Kidney (tissue), 14 donors: ENCODE data around the gene CNBP. TPM values are rescaled to one million over a fixed set of nuclear protein-coding genes. Genes with fewer than 3 reads are reported as not detected.

ENCODE experiments used
- DNase-seq, 5 donors: peaks; one replicate each; pipeline ENCODE4 v3.0.0-alpha.2; 2013 to 2020
- FAIRE-seq: peaks from 2 replicates; lab custom pipeline; 2012; peaks lifted over from hg19 to GRCh38; lab: Jason Lieb, UNC
- H3K27ac ChIP-seq, 2 donors: one replicate each; pipeline ENCODE4 v1.7.0; 2013; ENCODE audit warnings: low read depth in 2 of 2, low read length in 2 of 2, inconsistent platforms in 1 of 2
- H3K27me3 ChIP-seq: one replicate; pipeline ENCODE4 v1.7.1; 2013; ENCODE audit warnings: low read length, inconsistent platforms; ENCODE audit not compliant: control insufficient read depth, insufficient read depth
- H3K36me3 ChIP-seq, 3 donors: one replicate each; pipeline versions ENCODE4 v1.7.0 to v1.7.1; 2013; ENCODE audit warnings: low read length in 3 of 3, control low read depth in 1 of 3, inconsistent platforms in 1 of 3; ENCODE audit not compliant: insufficient read depth in 3 of 3, control insufficient read depth in 2 of 3
- H3K4me1 ChIP-seq, 3 donors: one replicate each; pipeline versions ENCODE4 v1.7.0 to v1.7.1; 2013; ENCODE audit warnings: low read length in 3 of 3, inconsistent platforms in 1 of 3, low read depth in 1 of 3; ENCODE audit not compliant: control insufficient read depth in 2 of 3, insufficient read depth in 2 of 3
- H3K4me3 ChIP-seq, 3 donors: one replicate each; pipeline versions ENCODE4 v1.7.0 to v1.8.1; 2013; ENCODE audit warnings: low read length in 3 of 3, control low read depth in 1 of 3, inconsistent platforms in 1 of 3
- H3K9ac ChIP-seq, 3 donors: one replicate each; pipeline versions ENCODE4 v1.7.0 to v1.7.1; 2013; ENCODE audit warnings: low read length in 3 of 3, control low read depth in 1 of 3, inconsistent platforms in 1 of 3
- H3K9me3 ChIP-seq, 3 donors: one replicate each; pipeline versions ENCODE4 v1.7.0 to v1.7.1; 2013; ENCODE audit warnings: low read length in 3 of 3, control low read depth in 1 of 3, inconsistent platforms in 1 of 3; ENCODE audit not compliant: control insufficient read depth in 2 of 3, insufficient read depth in 1 of 3
- CTCF ChIP-seq: IDR thresholded peaks from 3 replicates; pipeline ENCODE4 v1.5.1; 2012; ENCODE audit warnings: mild to moderate bottlenecking, moderate library complexity, borderline replicate concordance; ENCODE audit not compliant: insufficient read depth; ENCODE audit errors: extremely low read depth
- intact Hi-C: fragments of 100-400 bp; cut with DNase I; formaldehyde crosslinking; loops from one replicate; pipeline ENCODE4 v1.11.1; 2022
- polyA plus RNA-seq: library from polyadenylated mRNA; stranded (reverse); fragments of 350-450 nt; fragmentation: Illumina TruSeq; extraction: RNeasy Lipid Tissue Mini Kit (QIAGEN cat#74804); gene quantifications from one replicate; pipeline ENCODE4 v1.2.3, GENCODE V29; 2014; ENCODE audit warnings: low read depth, low replicate concordance; ENCODE audit not compliant: insufficient read depth
- total RNA-seq: library from RNA; stranded (reverse); fragmentation: NEBNext Ultra II Directional; extraction: Animal tissue kit (Norgen Biotek cat#: 25700); gene quantifications from one replicate; pipeline ENCODE4 v1.2.1, GENCODE V29; 2021
- donor health status: control.
- donor health status: control.
- donor health status: control.
- donor health status: control.
- donor health status: control.
- donor health status: DM: yes; HTN: yes; CAD: no.
- donor health status: Normal renal cell carcinoma (clear cell type).

The CNBP gene
- total and polyA plus RNA-seq, 2 donors from 2014 or later, result 267 to 309 TPM

GRCh38 chr3:129118745-129119144 is 65.0 kb downstream of the CNBP start:
- H3K27ac ChIP-seq, result peak overlapping the region in 1 of 2 donors; percentile 94
- no peak for FAIRE-seq
- H3K36me3 ChIP-seq, result peaks cover 2 to 9% (median 8%) of the 10 kb centered on the region in 3 donors
- no peaks in the 10 kb centered on the region for H3K9me3 ChIP-seq
- TF ChIP-seq CTCF, result no peak
- no peaks in the 10 kb centered on the region for H3K27me3 ChIP-seq
- no peak for DNase-seq
- peaks cover 0 to 43% (median 38%) of the 10 kb centered on the region in 3 donors for H3K4me1 ChIP-seq
- peak overlapping the region in 1 of 3 donors; percentile 95 for H3K9ac ChIP-seq
- intact Hi-C loops, result no loop called here
- H3K4me3 ChIP-seq, result peak overlapping the region in 1 of 3 donors; percentile 77

Other genes starting within 250 kb of the CNBP start
- 0.60 TPM for gene CFAP92, start 189.8 kb downstream of the CNBP start, total RNA-seq
- 0.56 TPM for gene CFAP92, start 189.8 kb downstream of the CNBP start, polyA plus RNA-seq
- gene EFCC1, start 182.6 kb downstream of the CNBP start, total RNA-seq, result 3.7 TPM
- gene EFCC1, start 182.6 kb downstream of the CNBP start, polyA plus RNA-seq, result 2.4 TPM
- not detected for gene GP9, start 123.1 kb downstream of the CNBP start, total RNA-seq
- 0.49 TPM for gene GP9, start 123.1 kb downstream of the CNBP start, polyA plus RNA-seq
- 27.6 TPM for gene RAB43, start 62.1 kb downstream of the CNBP start, total RNA-seq
- gene RAB43, start 62.1 kb downstream of the CNBP start, polyA plus RNA-seq, result 5.5 TPM
- gene ISY1, start 22.8 kb downstream of the CNBP start, total RNA-seq, result 27.1 TPM
- 22.4 TPM for gene ISY1, start 22.8 kb downstream of the CNBP start, polyA plus RNA-seq
- 173 TPM for gene COPG1, start 65.7 kb upstream of the CNBP start, total RNA-seq
- 107 TPM for gene COPG1, start 65.7 kb upstream of the CNBP start, polyA plus RNA-seq
- gene HMCES, start 95.0 kb upstream of the CNBP start, total RNA-seq, result 40.1 TPM
- gene HMCES, start 95.0 kb upstream of the CNBP start, polyA plus RNA-seq, result 37.4 TPM
- gene EFCAB12, start 244.7 kb upstream of the CNBP start, total RNA-seq, result 3.5 TPM
- 1.2 TPM for gene EFCAB12, start 244.7 kb upstream of the CNBP start, polyA plus RNA-seq